DOHH2 (cell line): Measurements from ENCODE around the gene PACRG.

Experiments used
- H3F3A ChIP-seq: fragments of 200-600 bp; sonication (generic), shearing (Covaris generic); 2 replicates; pipeline ENCODE4 v1.6.0; 2016; ENCODE audit warnings: antibody characterized with exemption, mild to moderate bottlenecking; ENCODE audit not compliant: control insufficient read depth, insufficient read depth
- H3K27ac ChIP-seq: fragments of 200-600 bp; sonication (generic); 2 replicates; pipeline ENCODE4 v1.5.1; 2014; ENCODE audit warnings: low read depth, mild to moderate bottlenecking, low read length, moderate library complexity
- H3K27me3 ChIP-seq: fragments of 200-600 bp; sonication (generic); 2 replicates; pipeline ENCODE4 v1.6.1; 2014; ENCODE audit warnings: mild to moderate bottlenecking, low read length, mixed read lengths; ENCODE audit not compliant: control insufficient read depth
- H3K36me3 ChIP-seq: fragments of 200-600 bp; sonication (generic); 2 replicates; pipeline ENCODE4 v1.6.1; 2014; ENCODE audit warnings: mild to moderate bottlenecking, low read length, moderate library complexity, mixed read lengths; ENCODE audit not compliant: control insufficient read depth
- H3K4me1 ChIP-seq: fragments of 200-600 bp; sonication (generic); 2 replicates; pipeline ENCODE4 v1.6.1; 2014; ENCODE audit warnings: mild to moderate bottlenecking, low read length, mixed read lengths; ENCODE audit not compliant: control insufficient read depth
- H3K4me2 ChIP-seq: fragments of 200-600 bp; sonication (generic); 2 replicates; pipeline ENCODE4 v1.6.0; 2014; ENCODE audit warnings: mild to moderate bottlenecking, low read length, moderate library complexity
- H3K4me3 ChIP-seq: fragments of 200-600 bp; sonication (generic); 2 replicates; pipeline ENCODE4 v1.5.1; 2014; ENCODE audit warnings: mild to moderate bottlenecking, low read length, mixed read lengths
- H3K79me2 ChIP-seq: fragments of 200-600 bp; sonication (generic); 2 replicates; pipeline ENCODE4 v1.6.1; 2014; ENCODE audit warnings: mild to moderate bottlenecking, low read length, mixed read lengths; ENCODE audit not compliant: control insufficient read depth
- H3K9me2 ChIP-seq: fragments of 200-600 bp; sonication (generic); replicated peaks from 2 replicates; pipeline ENCODE4 v1.6.1; 2014; ENCODE audit warnings: mild to moderate bottlenecking, low read length, mixed read lengths; ENCODE audit not compliant: control insufficient read depth
- H3K9me3 ChIP-seq: fragments of 200-600 bp; sonication (generic); 2 replicates; pipeline ENCODE4 v1.6.1; 2014; ENCODE audit warnings: antibody characterized with exemption, low read length, mixed read lengths; ENCODE audit not compliant: control insufficient read depth, insufficient read depth
- H4K20me1 ChIP-seq: fragments of 200-600 bp; sonication (generic); 2 replicates; pipeline ENCODE4 v1.6.0; 2014; ENCODE audit warnings: low read depth, mild to moderate bottlenecking, antibody characterized with exemption, low read length, moderate library complexity; ENCODE audit not compliant: control insufficient read depth, insufficient read depth
- CTCF ChIP-seq: fragments of 200-600 bp; sonication (generic); IDR thresholded peaks from one replicate; pipeline ENCODE4 v1.5.1; 2014; ENCODE audit warnings: antibody characterized with exemption, mild to moderate bottlenecking, low read depth, low read length; ENCODE audit not compliant: poor library complexity, severe bottlenecking
- EZH2phosphoT487 ChIP-seq: fragments of 200-600 bp; sonication (generic); IDR thresholded peaks from 2 replicates; pipeline ENCODE4 v1.6.1; 2017; ENCODE audit warnings: borderline replicate concordance, mild to moderate bottlenecking, antibody characterized with exemption, low read length, moderate library complexity, mixed read lengths

The PACRG gene

DNA sequence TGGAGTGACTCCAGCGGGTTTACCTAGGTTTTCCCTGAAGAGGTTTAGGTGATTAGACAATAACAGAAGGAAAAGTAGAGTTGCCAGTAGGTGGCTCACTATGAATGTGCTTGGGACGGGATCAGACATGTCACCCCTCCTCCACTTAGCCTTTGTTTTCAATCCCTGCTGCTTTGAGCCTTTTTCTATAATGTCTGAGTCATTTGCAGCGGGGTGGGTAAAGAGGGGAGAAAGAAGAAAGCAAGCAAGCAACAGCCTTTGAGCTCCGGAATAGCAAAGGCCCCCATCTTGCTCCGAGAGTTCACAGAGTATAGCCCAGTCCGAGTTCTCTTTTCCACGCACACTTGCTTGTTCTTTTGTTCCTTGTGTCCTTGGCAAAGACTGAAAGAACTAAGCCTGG lies 129.1 kb downstream of the PACRG start:
- Histone ChIP-seq H3F3A (no peaks in the 10 kb centered on the region), H3K36me3 (no peaks in the 10 kb centered on the region), H3K9me2 (no peaks in the 10 kb centered on the region), H3K4me1 (no peaks in the 10 kb centered on the region), H3K27me3 (no peaks in the 10 kb centered on the region), H4K20me1 (no peaks in the 10 kb centered on the region), H3K79me2 (no peaks in the 10 kb centered on the region), H3K27ac (no peak overlapping the region), H3K9me3 (no peaks in the 10 kb centered on the region), H3K4me2 (no peak overlapping the region), H3K4me3 (no peak overlapping the region)
- TF ChIP-seq EZH2phosphoT487, result no peak
- no peak for TF ChIP-seq CTCF

GRCh38 chr6:162857326-162857725 lies 129.6 kb downstream of the PACRG start:
- no peaks in the 10 kb centered on the region for H3F3A ChIP-seq
- H3K4me3 ChIP-seq, result no peak overlapping the region
- no peaks in the 10 kb centered on the region for H3K79me2 ChIP-seq
- TF ChIP-seq EZH2phosphoT487 (no peak), CTCF (no peak)
- no peaks in the 10 kb centered on the region for H3K36me3 ChIP-seq
- no peak overlapping the region for H3K4me2 ChIP-seq
- no peaks in the 10 kb centered on the region for H4K20me1 ChIP-seq
- H3K4me1 ChIP-seq, result no peaks in the 10 kb centered on the region
- H3K27me3 ChIP-seq, result no peaks in the 10 kb centered on the region
- H3K27ac ChIP-seq, result no peak overlapping the region
- no peaks in the 10 kb centered on the region for H3K9me2 ChIP-seq
- no peaks in the 10 kb centered on the region for H3K9me3 ChIP-seq

DNA sequence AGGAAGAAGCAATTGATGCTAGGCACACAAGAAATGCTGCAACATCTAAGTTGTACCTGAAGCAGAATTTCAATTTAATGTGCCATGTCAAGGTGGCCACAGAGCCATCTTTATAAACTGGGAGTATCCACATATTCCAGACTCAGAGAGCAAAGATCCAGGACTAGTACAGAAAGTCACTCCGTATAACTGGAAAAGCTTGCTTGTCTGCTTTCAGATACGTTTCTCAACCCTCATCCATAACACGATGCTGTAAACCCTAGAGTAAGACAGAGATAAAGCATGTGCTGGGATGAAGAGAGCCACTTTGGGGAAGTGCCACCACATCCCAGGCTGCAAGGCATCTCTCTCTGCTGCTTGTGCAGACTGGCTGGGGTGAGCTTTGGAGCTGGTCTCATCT lies 134.7 kb downstream of the PACRG start:
- Histone ChIP-seq H3F3A (no peaks in the 10 kb centered on the region), H3K4me1 (no peaks in the 10 kb centered on the region), H4K20me1 (no peaks in the 10 kb centered on the region), H3K4me2 (no peak overlapping the region), H3K9me3 (no peaks in the 10 kb centered on the region), H3K27me3 (no peaks in the 10 kb centered on the region), H3K36me3 (no peaks in the 10 kb centered on the region), H3K27ac (no peak overlapping the region), H3K79me2 (no peaks in the 10 kb centered on the region), H3K4me3 (no peak overlapping the region), H3K9me2 (no peaks in the 10 kb centered on the region)
- TF ChIP-seq EZH2phosphoT487 (no peak), CTCF (no peak)

DNA sequence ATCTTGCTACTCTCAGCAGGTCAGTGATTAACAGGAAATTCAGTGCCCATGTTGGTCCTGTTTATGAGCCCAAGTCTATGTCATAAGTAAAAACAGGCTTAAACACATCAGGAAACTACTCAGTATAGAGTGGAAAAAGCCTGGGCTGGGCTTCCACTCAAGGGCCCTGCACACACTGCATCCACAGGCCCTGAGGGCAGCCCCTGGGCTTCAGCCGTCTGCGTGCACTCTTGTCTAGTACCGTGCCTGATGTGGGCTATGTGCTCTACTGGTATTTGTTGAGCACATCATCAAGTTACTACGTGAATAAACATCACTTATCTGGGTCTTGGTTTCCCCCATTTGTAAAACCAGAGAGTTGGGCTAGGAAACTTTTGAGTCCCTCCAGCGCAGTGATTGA lies 135.2 kb downstream of the PACRG start:
- H3K36me3 ChIP-seq, result no peaks in the 10 kb centered on the region
- H3K27ac ChIP-seq, result no peak overlapping the region
- TF ChIP-seq EZH2phosphoT487, result no peak
- TF ChIP-seq CTCF, result no peak
- H3K4me2 ChIP-seq, result no peak overlapping the region
- no peaks in the 10 kb centered on the region for H4K20me1 ChIP-seq
- no peaks in the 10 kb centered on the region for H3K4me1 ChIP-seq
- H3K79me2 ChIP-seq, result no peaks in the 10 kb centered on the region
- H3F3A ChIP-seq, result no peaks in the 10 kb centered on the region
- no peaks in the 10 kb centered on the region for H3K9me3 ChIP-seq
- H3K9me2 ChIP-seq, result no peaks in the 10 kb centered on the region
- H3K4me3 ChIP-seq, result no peak overlapping the region
- H3K27me3 ChIP-seq, result no peaks in the 10 kb centered on the region
